HG02571 (cell line): Measurements from ENCODE around the gene HOXB6.

Experiments
- ATAC-seq: cut with Tn5 transposase; IDR thresholded peaks from one replicate; pipeline ENCODE4 v1.9.1; 2021; ENCODE audit warnings: mild to moderate bottlenecking, moderate library complexity; ENCODE audit not compliant: unreplicated experiment

HOXB6 gene

GRCh38 chr17:48611213-48611612, 6.4 kb upstream of the HOXB6 start:
- no peak for ATAC-seq

- ATAC-seq: no peak
Observed at GRCh38 chr17:48610282-48611211, 5.8 kb upstream of the HOXB6 start, which contains the start of gene HOXB7. TSS of gene HOXB7 (minus strand) at chr17:48611017. CDS start at chr17:48610918, 99 bp downstream.

DNA sequence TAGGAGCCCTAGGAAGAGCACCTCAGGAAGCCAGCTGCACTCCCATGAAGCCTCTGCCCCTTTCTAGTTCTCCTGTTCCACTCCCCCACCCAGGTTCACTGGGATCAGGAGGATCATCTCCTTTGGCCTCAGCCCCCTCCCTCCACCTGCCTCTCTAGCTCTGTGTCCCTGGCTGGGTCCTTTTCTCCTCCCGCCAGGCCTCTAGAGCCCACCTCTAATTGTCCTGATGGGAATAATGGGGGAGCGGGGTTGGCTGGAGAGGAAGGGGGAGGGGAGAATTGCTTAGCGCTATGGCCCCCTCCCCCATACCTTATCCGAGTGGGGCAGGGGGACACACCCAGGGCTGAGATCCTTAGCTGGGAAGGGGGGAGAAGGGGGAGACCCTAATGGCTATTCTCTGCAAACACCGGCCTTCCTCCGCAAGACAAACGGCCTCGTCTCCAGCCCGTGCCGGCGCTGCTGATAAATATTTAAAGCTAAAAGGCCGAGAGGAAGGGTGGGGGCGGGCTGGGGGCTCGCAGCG, 5.0 kb upstream of the HOXB6 start:
- no peak for ATAC-seq

- ATAC-seq: no peak
Observed at GRCh38 chr17:48609033-48609432, 4.2 kb upstream of the HOXB6 start.

GRCh38 chr17:48608494-48608834, 3.7 kb upstream of the HOXB6 start:
- ATAC-seq: no peak

DNA sequence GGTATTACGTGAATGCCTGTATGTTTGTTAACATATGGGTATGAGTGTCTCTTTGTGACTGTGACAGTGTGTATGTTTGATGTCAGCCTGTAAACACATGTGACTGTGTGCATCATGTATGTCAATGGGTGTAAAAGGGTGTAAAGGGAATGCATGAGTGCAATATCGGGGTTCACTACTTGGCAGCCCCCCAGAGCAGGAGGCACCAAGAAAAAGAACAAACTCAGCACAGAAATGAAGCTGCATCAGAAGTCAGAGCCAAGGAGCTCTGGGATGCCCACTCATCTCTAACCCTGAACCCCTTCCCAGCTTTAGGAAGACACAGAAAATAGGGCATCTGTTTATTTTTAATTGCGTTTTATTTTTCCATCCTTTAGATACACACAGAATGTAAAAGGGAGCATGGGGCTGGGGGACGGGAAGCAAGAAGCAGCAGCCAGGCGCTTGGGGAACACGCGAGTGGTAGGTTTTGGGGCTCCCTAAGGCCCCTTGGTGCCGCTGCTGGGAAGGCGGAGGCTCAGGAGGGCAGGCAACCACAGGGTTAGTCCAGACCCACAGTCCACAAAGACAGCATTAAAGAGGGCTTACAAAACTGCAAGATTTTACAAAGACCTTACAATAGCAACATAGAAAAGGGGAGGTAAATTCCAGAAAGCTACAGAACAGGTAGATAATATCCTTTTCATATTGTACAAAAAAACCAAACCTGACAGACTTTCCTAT, 2.3 kb upstream of the HOXB6 start:
- ATAC-seq: no peak

DNA sequence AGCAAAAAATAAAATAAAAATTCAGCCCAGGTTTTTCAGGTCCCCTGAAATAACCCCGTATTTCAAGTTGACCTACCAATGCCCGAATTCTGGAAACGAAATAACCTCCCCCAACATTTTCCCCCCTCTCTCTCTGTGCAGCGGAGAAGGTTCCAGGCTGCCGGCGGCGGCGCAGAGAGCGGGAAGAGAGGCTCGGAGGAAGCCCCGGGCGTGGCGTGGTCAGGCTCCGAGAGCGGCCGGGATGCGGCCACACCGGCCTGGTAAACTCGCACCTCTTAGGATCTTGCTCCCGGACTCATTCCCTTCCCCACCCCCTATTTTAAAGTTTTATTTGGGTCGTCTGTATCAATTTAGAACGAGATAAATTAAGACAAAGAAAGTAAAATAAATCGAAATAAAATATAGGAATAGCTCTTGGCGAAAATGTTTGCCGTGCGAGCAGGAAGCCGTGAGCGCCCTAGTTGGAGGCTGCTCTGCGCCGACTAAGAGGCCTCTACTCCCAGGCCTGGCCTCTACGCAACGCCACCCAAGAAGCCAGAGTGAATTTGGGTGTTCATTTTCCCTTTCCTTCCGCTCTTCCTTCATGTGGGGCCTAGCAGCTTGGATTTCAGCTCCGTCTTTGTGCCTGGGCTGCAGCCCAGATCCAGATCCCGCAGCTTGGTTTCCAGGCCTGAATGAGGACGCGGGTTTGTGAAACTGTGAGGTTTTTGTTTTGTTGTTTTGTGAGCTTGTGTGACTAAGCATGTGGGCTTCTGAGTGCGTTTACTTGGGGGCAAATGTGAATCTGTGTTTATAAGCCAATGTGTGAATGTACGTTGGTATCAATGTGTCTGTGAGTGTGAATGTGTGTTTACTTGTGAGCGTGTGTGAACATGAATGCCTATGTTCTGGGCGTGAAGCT, 1.5 kb upstream of the HOXB6 start:
- no peak for ATAC-seq

DNA sequence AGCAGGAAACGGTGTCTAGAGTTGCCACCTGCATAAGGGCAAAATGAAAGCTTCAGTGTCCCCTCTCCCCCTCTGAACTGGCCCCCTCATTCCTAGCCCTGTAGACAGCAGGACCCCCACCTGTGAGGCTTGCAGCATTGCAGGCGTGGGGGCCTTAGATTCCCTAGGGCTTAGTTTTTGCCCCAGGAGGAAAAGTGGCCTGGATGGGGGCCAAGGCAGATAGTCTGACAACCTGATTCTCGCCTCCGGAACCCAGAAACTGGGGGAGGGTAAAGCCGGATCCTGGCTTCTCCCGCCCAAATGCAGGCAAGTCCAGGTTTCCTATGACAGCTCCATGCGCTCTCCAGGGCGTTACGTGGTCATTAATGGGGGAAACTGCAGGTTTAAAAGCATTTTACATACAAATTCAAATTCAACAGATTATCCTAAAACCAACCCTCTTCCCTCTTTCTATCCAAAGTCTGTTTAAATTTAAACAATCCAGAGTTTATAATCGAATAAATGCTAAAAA, 678 bp upstream of the HOXB6 start:
- no peak for ATAC-seq

DNA sequence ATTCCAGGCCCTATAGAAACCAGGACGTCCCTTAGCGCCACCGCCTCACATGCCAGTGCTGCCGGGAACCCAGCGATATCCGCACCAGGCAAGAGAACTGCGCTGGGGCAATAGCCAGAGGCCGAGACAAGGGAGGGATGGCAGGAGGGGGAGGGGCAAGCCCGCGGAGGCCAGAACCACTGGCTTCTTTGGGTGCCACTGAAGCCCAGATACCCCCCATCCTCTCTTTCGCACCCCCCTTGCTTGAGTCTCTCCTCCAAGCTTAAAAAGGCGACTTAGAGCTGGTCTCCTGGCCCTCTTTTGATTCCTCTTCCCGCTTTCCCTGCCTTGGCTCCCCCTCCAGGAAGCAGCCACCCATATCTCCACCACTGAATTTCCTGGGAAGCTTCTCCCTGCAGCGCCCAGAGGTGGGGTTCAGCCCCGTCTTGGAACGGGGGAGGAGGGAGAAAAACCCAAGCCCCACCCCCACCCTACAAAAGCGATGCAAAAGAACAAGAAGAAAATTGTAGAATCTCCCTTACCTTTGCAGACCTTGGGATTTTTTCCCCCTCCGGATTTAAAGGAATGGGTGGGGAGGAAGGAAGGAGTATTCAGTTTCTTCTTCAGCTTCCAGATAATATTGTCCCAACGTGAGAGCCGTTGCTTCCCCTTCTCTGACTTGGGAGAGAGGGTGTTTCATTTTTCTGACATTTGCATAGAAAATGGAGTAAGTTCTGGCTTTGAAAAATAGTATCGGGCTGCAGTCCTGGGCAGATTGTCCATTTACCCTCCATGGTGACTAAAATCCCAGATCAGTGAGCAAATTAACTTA, 622 bp downstream of the HOXB6 start:
- no peak for ATAC-seq

DNA sequence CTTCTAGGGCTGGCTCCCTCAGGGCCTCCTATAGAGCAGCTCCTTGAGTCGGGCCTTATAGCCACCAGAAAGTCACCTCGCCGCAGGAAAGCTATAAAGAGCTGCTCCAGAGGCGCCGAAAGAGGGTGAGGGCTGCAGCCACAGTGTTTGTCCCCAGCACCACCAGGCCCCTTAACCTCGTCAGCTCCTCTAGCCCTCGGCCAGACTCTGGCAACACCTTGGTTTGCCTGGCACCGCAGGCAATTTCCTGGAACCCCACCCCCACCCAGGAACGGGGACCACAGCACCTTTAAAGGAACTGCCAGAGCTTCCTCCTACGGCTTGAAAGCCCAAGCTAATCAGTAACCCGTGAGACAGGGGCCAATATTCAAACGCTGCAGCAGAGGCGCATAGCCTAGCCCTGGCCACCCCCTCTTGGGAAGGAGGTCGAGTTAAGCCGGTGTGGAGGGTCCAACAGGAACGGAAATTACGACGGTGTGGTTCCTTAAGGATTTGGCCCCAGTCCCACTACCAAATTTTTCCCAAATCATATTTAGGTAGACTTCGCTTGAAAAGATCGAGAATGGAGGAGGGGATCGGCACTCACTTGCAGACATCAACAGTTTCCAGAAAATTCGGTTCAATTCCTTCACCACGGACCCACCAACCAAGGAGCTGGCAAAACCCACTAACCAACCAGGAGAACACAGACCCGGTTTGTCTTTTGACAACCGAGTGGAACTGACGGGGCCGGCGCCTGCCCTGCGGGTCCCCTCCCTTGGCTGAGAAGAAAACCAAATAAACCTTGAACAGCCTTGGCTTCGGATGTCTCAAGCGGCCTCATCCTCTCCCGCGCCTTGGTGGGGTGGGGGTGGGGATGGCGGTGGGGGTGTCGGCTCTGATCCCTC, 3.0 kb downstream of the HOXB6 start:
- ATAC-seq: no peak

DNA sequence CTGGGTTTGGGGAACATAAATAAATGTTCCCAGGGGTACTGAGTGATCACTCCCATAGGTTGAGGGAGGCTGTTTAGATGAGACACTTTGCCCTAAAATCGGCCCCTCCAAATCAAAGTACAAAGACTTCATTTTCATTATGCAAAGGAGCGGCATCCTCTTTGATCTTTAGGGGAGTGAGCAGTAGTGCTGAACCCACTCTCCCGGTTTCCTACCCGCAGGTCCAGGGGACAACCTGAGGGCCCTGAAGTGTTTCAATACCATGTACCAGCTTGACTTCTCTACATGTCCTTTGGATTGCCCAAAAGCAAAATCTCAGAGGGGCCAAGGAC, 3.6 kb downstream of the HOXB6 start:
- ATAC-seq: no peak

GRCh38 chr17:48600244-48601098, 4.3 kb downstream of the HOXB6 start:
- ATAC-seq: no peak

- no peak for ATAC-seq
Observed at GRCh38 chr17:48599354-48599753, 5.4 kb downstream of the HOXB6 start.

- no peak for ATAC-seq
Observed at GRCh38 chr17:48598736-48599135, 6.0 kb downstream of the HOXB6 start.

DNA sequence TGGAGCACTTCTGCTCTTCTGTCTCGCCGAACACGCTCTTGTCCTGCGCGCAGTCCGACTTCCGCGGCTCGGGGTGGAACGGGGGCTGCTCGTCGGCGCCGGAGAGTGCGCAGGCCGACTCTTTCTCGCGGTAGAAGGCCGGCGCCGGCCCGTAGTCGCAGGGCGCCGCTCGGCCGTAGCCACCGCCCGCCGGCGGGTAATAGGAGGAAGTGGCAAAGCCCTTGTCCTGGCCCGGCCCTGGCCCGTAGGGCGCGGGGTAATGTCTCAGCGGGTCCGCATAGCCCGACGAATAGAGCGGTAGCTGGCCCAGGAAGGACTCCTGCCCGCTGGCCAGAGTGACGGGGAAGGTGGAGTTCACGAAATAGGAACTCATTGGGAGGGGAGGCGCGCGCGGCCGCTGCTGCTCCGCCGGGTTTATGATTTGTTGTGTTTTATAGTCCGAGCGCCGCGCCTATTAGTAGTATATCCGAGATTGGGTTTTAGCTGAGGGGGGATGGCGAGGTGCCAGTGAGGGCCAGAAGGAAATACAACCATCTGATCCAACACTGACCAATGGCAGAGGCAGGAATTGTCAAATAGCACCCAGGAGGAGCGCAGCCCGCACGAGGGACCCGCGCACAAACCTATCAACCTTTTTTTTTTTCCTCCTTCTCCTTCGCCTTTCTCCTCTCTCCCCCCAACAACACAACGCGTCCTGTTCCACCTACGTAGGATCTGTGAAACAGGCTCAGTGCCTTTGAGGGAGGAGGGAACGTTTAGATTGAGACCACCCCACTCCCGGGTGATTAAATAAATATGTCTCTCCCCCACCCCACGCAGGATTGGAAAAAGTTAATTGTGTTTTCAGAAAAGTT, 6.8 kb downstream of the HOXB6 start:
- no peak for ATAC-seq

- no peak for ATAC-seq
Observed at GRCh38 chr17:48597528-48597777, 7.3 kb downstream of the HOXB6 start.

GRCh38 chr17:48596735-48597527, 7.9 kb downstream of the HOXB6 start:
- no peak for ATAC-seq
